Measurements from ENCODE around the gene CALU. TPM values are rescaled to one million over a fixed set of nuclear protein-coding genes. Genes with fewer than 3 reads are reported as not detected.

The CALU gene
- 10 to 100 TPM; 29.5 to 32.1 TPM for total RNA-seq

DNA sequence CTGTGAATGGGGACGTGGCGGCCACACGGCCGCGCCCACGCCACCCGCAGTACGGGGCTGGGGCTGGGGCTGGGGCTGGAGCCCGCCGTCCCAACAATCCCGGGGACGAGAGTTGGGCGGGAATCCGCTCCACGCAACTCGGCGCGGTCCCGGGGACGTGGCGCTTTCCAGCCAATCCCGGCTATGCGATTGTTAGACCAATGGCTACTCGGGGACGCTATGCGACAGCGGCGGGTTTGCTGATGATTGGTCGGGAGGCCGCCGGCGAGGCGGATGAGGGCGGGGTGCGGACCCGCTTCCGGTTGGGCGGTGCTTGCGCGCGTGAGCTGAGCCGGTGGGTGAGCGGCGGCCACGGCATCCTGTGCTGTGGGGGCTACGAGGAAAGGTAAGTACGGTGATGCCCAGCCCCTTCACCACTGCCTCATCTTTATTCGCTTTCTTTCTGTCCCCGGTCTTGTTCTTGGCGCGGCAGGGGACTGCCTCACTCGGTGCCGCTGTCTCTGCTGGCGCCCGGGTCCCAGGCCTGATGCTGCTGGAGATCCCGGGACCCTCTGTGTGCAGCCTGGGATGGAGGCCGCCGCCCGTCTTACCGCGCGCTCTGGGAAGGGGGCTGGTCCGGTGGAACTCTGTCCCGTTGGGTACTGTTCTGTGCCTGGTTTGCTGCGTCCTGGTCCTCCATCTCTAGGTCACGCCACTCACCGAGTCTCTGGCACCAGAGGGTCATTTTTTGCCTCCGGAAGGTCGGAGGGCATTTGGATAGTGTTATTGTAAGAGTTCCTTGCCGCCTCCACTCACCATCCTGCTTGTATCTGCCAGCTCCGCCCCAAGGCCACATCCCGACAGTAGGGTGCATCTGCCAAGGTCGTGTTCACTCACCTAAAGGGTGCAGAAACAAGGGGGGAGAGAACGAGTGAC lies at the start of gene CALU:
CALU (plus strand) TSS at position 312 of the 915 bp plus-strand sequence. CDS start 9,225 bp downstream, outside the sequence.
- peak within 1 kb of the TSS; percentile 95 for H3K4me3 Mint-ChIP-seq
- H3K36me3 Mint-ChIP-seq (ENCODE audit: low read depth): peaks cover 6% of the 10 kb centered on the region
- H3K27me3 Mint-ChIP-seq: no peaks in the 10 kb centered on the region
- ChIA-PET POLR2A (interaction anchor here (0.7 kb wide), 2 partner anchors 67 to 287 kb away, joined by 3 read pairs; no protein-coding TSS in a partner anchor), CTCF (interaction anchor here (0.7 to 2.8 kb wide), 7 partner anchors 12 to 312 kb away, joined by 3 to 11 read pairs (median 3); partner anchors contain the start of gene ATP6V1F)
- peak within 1 kb of the TSS; percentile 98 for H3K27ac Mint-ChIP-seq
- no peaks in the 10 kb centered on the region for H3K9me3 Mint-ChIP-seq
- H3K4me1 Mint-ChIP-seq: peaks cover 41% of the 10 kb centered on the region
- peak; percentile 96 for DNase-seq

DNA sequence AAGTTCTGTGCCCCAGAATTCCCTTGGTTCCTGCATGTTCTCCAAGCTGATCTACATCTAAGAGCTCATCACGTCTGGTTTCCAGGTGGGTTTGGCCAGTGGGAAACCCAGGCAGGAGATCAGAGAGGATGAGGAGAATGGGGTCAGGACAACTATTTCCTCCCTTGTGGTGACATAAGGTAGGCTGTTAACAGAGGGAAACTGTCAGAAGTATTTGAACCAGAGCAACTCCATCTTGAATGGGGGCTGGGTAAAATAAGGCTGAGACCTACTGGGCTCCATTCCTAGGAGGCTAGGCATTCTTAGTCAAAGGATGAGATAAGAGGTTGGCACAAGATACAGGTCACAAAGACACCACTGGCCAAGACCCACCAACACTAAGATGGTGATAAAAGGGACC lies 47.9 kb upstream of the CALU start:
- H3K4me1 Mint-ChIP-seq: no peaks in the 10 kb centered on the region
- no peaks in the 10 kb centered on the region for H3K9me3 Mint-ChIP-seq
- CTCF ChIA-PET: interaction anchor here (1.3 kb wide), 1 partner anchor 30 kb away, joined by 3 read pairs; no protein-coding TSS in a partner anchor
- no peak overlapping the region for H3K27ac Mint-ChIP-seq
- H3K36me3 Mint-ChIP-seq (ENCODE audit: low read depth): no peaks in the 10 kb centered on the region
- H3K4me3 Mint-ChIP-seq: no peak overlapping the region
- peaks cover 6% of the 10 kb centered on the region for H3K27me3 Mint-ChIP-seq
- DNase-seq: no peak
- POLR2A ChIA-PET: no interaction called here

DNA sequence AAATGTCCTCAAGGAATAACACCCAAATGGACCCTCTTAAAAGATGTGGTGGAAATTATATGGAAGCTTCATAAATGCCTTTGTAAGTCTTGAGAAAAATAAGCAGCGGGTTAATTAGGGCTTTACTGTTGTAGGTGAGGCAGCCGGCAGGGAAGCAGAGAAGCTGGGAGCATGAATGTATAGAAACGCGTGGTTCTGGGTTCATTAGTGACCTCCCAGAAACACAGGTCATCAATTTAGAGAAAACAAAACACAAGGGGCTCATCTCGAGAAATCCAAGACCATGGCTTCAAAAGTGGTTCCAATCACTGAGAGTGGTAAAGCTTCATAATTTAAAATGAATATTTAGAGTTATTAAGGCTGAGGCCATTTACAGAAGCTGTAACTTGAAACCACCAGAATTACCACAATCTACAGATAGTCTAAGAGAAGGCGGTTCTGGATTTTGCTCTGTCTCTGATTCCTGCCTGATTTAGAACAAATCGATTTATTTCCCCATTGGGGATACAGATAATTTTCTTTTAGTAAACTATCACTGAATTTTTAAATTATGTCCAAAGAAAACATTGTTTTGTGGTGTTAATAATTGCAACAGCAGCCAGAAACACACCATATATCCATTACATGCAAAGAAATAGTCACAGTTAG lies 46.4 kb upstream of the CALU start:
- H3K36me3 Mint-ChIP-seq (ENCODE audit: low read depth): peaks cover 2% of the 10 kb centered on the region
- POLR2A ChIA-PET: no interaction called here

DNA sequence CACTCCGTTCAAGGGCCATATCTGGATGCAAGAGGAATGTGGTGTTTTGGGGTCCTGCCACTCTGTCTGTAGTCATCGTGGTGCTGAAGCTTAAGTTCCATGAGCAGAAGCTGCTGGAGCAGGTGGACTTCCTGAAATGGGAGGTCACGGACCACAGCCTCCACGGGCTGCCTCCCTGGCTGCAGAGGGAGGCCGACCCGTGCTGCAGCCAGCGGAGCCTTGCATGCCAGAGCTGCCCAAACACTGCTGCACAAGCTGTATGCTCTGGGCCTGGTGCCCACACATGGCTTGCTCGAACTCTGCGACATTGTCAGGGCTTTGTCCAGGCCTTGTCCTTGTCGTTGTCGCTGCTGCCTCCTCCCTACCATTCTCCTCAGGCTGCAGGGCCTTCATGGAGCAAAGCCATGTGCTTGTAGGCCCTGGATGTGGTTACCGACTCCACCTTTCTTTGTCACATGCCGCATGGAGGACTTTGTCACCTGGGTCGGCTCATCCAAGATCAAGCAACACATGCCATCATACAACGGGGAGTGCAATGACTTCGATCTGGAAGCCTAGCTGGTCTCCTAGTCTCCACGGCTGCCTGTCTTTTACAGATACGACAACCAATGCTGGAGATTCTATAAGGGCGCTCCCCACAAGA lies 45.7 kb upstream of the CALU start:
- Mint-ChIP-seq H3K4me1 (peaks cover 9% of the 10 kb centered on the region), H3K27me3 (peaks cover 29% of the 10 kb centered on the region), H3K36me3 (ENCODE audit: low read depth) (peaks cover 2% of the 10 kb centered on the region), H3K4me3 (no peak overlapping the region), H3K27ac (no peak overlapping the region), H3K9me3 (no peaks in the 10 kb centered on the region)
- CTCF ChIA-PET: interaction anchor here (0.5 to 1.3 kb wide), 2 partner anchors 9 to 1238 kb away, joined by 3 to 4 read pairs; no protein-coding TSS in a partner anchor
- DNase-seq: no peak
- POLR2A ChIA-PET: no interaction called here

More for the DNA sequence above, 46.4 kb upstream of the CALU start:
- DNase-seq: no peak
- CTCF ChIA-PET: interaction anchor here (0.5 to 1.3 kb wide), 3 partner anchors 8 to 1239 kb away, joined by 3 to 4 read pairs (median 4); no protein-coding TSS in a partner anchor
- H3K27me3 Mint-ChIP-seq: peaks cover 21% of the 10 kb centered on the region
- H3K4me1 Mint-ChIP-seq: peaks cover 4% of the 10 kb centered on the region
- no peaks in the 10 kb centered on the region for H3K9me3 Mint-ChIP-seq
- no peak overlapping the region for H3K4me3 Mint-ChIP-seq
- no peak overlapping the region for H3K27ac Mint-ChIP-seq

DNA sequence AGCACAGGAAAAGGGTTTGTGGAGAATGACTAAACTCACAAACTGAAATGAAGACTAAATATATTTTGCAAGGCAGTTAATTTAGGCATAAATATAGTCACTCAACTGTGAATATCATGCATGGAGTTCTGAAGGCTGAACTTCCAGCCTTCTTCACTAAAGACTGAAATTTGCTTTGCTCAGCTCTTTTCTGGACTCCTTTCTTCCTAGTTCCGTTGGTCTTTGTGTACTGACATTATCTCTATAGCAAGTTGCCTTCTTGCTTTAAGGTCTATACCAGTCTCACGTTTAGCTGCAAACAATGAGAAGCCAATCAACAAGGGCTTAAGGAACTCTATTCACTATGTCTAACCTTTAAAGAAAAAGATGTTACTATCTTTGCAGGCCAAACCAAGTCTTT lies 44.4 kb upstream of the CALU start:
- Mint-ChIP-seq H3K4me1 (peaks cover 9% of the 10 kb centered on the region), H3K27ac (no peak overlapping the region), H3K27me3 (peaks cover 40% of the 10 kb centered on the region), H3K9me3 (no peaks in the 10 kb centered on the region), H3K36me3 (ENCODE audit: low read depth) (peaks cover 2% of the 10 kb centered on the region), H3K4me3 (no peak overlapping the region)
- CTCF ChIA-PET: interaction anchor here (0.5 kb wide), 1 partner anchor 203 kb away, joined by 3 read pairs; no protein-coding TSS in a partner anchor
- POLR2A ChIA-PET: no interaction called here
- DNase-seq: no peak

DNA sequence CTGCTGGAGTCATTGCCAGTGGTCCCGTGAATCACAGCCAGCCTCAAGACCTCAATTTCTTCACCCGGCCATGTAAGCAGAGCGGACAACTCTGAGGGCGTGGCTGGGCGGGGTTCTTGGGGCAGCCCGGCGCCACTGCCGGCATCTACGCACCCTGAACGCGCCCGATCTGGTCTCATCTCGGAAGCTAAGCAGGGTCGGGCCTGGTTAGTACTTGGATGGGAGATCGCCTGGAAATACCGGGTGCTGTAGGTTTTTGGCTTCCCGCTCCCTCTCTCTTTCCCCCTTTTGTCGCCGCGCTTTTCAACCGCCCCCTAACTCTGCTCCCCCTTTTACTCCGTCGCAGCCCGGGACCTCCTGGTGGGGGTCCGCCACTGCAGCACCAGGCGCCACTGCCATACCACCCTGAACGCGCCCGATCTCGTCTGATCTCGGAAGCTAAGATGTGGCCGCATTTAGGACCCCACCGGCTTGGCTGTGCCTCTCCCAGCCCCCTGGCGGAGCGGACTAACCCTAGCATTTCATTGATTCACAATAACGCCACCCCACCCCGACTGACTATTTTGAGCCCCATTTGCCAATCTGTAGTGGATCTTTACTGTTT lies 41.8 kb upstream of the CALU start:
- Mint-ChIP-seq H3K9me3 (no peaks in the 10 kb centered on the region), H3K36me3 (ENCODE audit: low read depth) (peaks cover 2% of the 10 kb centered on the region), H3K4me1 (peaks cover 11% of the 10 kb centered on the region), H3K4me3 (peak overlapping the region; percentile 67), H3K27ac (no peak overlapping the region), H3K27me3 (peaks cover 54% of the 10 kb centered on the region)
- ChIA-PET POLR2A (no interaction called here), CTCF (no interaction called here)
- peak; percentile 51 for DNase-seq

DNA sequence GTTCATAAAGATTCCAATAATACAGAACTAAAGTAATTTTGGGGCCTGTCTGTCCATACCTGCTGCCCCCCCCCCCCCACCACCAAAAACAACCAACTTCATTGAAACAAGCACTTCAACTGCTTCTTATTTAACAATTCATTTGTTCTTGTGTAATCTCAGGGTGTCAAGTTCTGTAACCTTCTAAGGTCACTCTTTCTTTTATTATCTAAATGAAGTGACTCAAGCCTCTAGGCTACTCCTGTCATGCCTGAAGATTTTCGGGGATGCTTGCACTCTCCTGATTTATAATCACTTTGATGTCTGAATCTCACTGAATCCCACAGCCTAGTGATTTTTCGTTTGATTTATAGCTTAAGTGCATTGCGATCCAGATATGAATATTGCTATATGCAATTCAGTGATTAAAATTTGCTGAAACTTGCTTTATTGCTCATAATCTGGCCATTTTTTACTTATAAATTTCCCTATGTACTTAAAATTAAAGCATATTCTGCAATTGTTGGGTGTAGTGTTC lies 39.9 kb upstream of the CALU start:
- Mint-ChIP-seq H3K9me3 (no peaks in the 10 kb centered on the region), H3K27ac (no peak overlapping the region), H3K4me3 (no peak overlapping the region), H3K36me3 (ENCODE audit: low read depth) (peaks cover 2% of the 10 kb centered on the region), H3K4me1 (peaks cover 11% of the 10 kb centered on the region), H3K27me3 (peaks cover 65% of the 10 kb centered on the region)
- ChIA-PET POLR2A (no interaction called here), CTCF (interaction anchor here (1.3 kb wide), 1 partner anchor 27 kb away, joined by 4 read pairs; no protein-coding TSS in a partner anchor)
- no peak for DNase-seq

DNA sequence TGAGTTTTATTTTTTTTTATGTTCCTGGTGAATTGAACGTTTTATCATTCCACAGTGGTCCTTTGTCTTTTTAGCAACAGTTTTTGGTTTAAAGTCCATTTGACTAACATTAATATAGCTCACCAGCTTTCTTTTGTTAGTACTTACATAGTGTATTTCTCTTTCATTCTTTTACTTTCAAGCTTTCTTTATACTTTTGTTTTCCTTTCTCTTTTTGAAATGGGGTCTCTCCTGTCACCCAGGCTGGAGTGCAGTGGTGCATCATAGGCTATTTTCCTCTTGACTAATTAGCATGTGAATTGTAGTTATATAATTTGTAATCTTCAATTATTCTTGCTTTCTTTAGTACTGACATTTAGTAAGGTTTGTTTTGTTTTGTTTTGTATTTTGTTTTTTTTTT lies 39.3 kb upstream of the CALU start:
- Mint-ChIP-seq H3K4me3 (no peak overlapping the region), H3K36me3 (ENCODE audit: low read depth) (peaks cover 2% of the 10 kb centered on the region), H3K4me1 (peaks cover 11% of the 10 kb centered on the region), H3K9me3 (no peaks in the 10 kb centered on the region), H3K27ac (no peak overlapping the region), H3K27me3 (peaks cover 65% of the 10 kb centered on the region)
- CTCF ChIA-PET: interaction anchor here (1.3 kb wide), 1 partner anchor 26 kb away, joined by 4 read pairs; no protein-coding TSS in a partner anchor
- DNase-seq: no peak
- POLR2A ChIA-PET: no interaction called here

DNA sequence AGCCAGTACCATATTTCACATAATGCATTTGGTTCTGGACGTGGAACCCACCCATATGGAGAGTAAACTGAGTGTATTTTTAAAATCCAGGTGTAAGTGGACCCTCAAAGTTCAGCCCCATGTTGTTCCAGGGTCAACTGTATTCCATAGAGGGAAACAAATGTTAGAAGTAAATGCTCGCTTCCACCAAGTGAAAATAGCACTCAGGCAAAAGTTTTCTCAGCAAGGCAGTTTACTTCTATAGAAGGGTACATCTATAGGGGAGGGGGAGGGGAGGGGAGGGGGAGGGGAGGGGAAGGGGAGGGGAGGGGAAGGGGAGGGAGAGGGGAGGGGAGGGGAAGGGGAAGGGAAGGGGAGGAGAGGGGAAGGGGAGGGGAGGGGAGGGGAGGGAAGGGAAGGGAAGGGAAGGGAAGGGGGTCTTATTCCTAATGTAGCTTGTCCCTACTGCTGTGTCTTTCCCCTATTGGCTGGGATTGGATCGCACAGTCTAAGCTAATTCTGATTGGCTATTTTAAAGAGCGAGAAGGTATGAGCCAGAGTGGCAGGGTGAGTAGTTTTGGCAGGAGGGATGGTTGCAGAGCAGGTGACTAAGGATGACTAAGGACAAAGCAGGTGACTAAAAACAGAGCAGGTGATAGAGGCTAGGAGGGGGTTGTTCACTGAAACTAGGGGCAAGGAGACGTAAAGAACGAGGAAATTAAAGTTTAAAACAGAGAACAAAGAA lies 37.9 kb upstream of the CALU start:
- ChIA-PET CTCF (interaction anchor here (1.3 kb wide), 1 partner anchor 19 kb away, joined by 3 read pairs; no protein-coding TSS in a partner anchor), POLR2A (no interaction called here)
- no peak for DNase-seq
- Mint-ChIP-seq H3K4me1 (peaks cover 11% of the 10 kb centered on the region), H3K4me3 (no peak overlapping the region), H3K27ac (no peak overlapping the region), H3K27me3 (peaks cover 61% of the 10 kb centered on the region), H3K9me3 (no peaks in the 10 kb centered on the region), H3K36me3 (ENCODE audit: low read depth) (peaks cover 2% of the 10 kb centered on the region)

DNA sequence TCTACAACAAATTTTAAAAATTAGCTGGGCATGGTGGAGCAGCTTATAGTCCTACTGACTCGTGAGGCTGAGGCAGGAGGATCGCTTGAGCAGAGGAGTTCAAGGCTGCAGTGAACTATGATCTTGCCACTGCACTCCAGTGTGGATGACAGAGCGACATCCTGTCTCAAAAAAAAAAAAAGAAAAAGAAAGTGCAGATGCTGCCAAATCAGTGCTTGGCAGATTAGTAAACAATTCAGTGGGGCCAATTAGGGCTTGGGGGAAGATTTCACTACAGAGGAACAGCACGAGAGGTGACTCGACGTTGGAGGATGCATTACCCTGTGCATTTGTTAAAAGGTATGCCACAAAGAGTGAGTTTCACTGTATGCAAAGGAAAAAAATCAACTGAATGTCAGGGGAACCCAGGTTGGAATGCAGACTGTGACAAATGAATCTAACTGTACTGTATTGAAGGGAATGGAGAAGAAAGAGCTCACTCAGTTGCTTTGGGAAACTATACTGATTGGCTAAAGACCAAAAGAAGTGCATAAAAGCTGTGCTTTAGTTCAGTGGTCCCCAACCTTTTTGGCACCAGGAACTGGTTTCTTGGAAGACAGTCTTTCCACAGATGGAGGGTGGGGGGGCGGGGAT lies 35.4 kb upstream of the CALU start:
- DNase-seq: no peak
- H3K27ac Mint-ChIP-seq: no peak overlapping the region
- H3K36me3 Mint-ChIP-seq (ENCODE audit: low read depth): no peaks in the 10 kb centered on the region
- CTCF ChIA-PET: no interaction called here
- no peak overlapping the region for H3K4me3 Mint-ChIP-seq
- H3K27me3 Mint-ChIP-seq: peaks cover 36% of the 10 kb centered on the region
- POLR2A ChIA-PET: no interaction called here
- H3K9me3 Mint-ChIP-seq: no peaks in the 10 kb centered on the region
- peaks cover 2% of the 10 kb centered on the region for H3K4me1 Mint-ChIP-seq

DNA sequence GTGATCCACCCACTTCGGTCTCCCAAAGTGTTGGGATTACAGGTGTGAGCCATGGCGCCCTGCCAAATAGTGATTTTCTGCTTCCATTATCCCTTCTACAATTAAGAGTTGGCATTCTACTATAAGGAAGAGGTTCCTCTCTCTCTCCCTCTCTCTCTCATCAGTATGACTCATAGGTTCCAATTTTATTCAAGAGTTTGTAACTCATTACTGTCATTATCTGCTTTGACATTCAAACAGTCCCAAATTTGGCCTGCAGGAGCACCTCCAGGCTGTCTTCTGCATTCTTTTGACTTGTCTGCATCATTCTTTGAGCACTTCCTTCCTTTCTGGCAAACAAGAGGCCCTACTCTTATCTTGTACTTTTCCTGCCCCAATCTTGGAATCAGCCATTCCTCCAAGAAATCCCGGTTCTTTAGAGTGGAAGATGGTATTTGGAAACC lies 33.2 kb upstream of the CALU start:
- Mint-ChIP-seq H3K4me3 (no peak overlapping the region), H3K27ac (no peak overlapping the region), H3K27me3 (peaks cover 25% of the 10 kb centered on the region), H3K4me1 (no peaks in the 10 kb centered on the region), H3K9me3 (no peaks in the 10 kb centered on the region), H3K36me3 (ENCODE audit: low read depth) (no peaks in the 10 kb centered on the region)
- no peak for DNase-seq
- POLR2A ChIA-PET: no interaction called here
- CTCF ChIA-PET: no interaction called here
